GM23338 (cell line): ENCODE results near the gene CCDC92.

Source experiments
- CREB1 ChIP-seq: fragments of 250-450 bp; sonication (Bioruptor Pico); IDR thresholded peaks from 2 replicates; pipeline ENCODE4 v1.5.0; 2020; ENCODE audit warnings: low read depth, mild to moderate bottlenecking, moderate library complexity
- EZH2 ChIP-seq: fragments of 200-600 bp; sonication (generic); IDR thresholded peaks from one replicate; pipeline ENCODE4 v1.8.0; 2017; ENCODE audit warnings: antibody characterized with exemption, mild to moderate bottlenecking, low read depth; ENCODE audit not compliant: unreplicated experiment
- EZH2phosphoT487 ChIP-seq: fragments of 200-600 bp; sonication (generic); IDR thresholded peaks from one replicate; pipeline ENCODE4 v1.8.1; 2018; ENCODE audit warnings: antibody characterized with exemption; ENCODE audit not compliant: unreplicated experiment
- NANOG ChIP-seq: IDR thresholded peaks from 2 replicates; pipeline ENCODE4 v1.6.1; 2016; ENCODE audit warnings: antibody characterized with exemption, borderline replicate concordance
- POLR2AphosphoS5 ChIP-seq: IDR thresholded peaks from 2 replicates; pipeline ENCODE4 v1.6.1; 2016; ENCODE audit warnings: antibody characterized with exemption, low read depth
- TF ChIP-seq, protein P1 (sequence below), 2 experiments: fragments of 200-600 bp in 1 of 2; sonication (generic) in 1 of 2; conservative IDR thresholded peaks; 2 replicates each; pipeline versions ENCODE4 v1.5.1 to v1.6.1; 2016 to 2017; ENCODE audit warnings: antibody characterized with exemption in 2 of 2, low read depth in 2 of 2, mild to moderate bottlenecking in 2 of 2, moderate library complexity in 1 of 2
- TF ChIP-seq, protein P2 (sequence below): IDR thresholded peaks from one replicate; pipeline ENCODE4 v1.6.1; 2018; ENCODE audit warnings: antibody characterized with exemption; ENCODE audit not compliant: unreplicated experiment

DNA sequence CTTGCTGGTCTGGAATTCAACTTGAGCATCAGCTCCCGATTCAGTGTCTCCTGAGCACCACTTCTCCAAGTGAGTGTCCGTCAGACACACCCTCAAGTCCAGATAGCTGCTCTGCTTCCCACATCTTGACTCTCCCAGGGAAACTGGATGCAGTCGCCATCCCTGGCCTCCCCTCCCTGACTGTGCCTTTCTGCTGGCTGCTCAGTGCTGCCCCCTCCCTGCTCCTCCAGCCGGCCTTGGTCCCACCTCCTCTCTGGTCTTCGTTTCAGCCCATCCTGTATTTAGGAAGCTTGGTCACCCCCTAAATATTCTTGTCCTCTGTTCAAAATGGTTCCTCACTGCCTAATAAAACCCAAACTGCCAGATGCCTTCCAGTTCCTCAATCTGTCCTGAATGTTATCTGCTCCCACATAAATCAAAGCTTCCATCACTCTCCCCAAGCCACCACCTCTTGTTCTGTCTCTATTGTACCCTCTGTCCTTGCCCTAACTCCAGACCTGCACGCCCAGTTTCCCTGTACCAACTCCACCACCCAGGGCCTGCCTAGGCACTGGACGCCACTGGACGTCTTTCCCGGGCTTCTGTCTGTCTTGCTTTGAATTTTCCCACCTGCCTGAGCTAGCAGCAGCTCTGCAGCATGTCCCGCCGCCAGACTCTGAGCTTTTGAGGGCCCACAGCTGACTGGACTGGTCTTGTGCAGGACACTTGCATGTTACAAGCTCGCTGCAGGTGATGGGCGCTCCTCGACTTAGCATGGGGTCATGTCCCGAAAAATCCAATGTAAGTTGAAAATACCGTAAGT is 33.8 kb downstream of the CCDC92 start:
- no peak for TF ChIP-seq POLR2AphosphoS5
- TF ChIP-seq, protein P1, sequence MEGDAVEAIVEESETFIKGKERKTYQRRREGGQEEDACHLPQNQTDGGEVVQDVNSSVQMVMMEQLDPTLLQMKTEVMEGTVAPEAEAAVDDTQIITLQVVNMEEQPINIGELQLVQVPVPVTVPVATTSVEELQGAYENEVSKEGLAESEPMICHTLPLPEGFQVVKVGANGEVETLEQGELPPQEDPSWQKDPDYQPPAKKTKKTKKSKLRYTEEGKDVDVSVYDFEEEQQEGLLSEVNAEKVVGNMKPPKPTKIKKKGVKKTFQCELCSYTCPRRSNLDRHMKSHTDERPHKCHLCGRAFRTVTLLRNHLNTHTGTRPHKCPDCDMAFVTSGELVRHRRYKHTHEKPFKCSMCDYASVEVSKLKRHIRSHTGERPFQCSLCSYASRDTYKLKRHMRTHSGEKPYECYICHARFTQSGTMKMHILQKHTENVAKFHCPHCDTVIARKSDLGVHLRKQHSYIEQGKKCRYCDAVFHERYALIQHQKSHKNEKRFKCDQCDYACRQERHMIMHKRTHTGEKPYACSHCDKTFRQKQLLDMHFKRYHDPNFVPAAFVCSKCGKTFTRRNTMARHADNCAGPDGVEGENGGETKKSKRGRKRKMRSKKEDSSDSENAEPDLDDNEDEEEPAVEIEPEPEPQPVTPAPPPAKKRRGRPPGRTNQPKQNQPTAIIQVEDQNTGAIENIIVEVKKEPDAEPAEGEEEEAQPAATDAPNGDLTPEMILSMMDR (conservative IDR thresholded peaks at IDR 0.05; ENCODE audit: low read depth in 2 of 2): peak; percentile 69 to 86
- TF ChIP-seq EZH2phosphoT487: no peak
- TF ChIP-seq, protein P2, sequence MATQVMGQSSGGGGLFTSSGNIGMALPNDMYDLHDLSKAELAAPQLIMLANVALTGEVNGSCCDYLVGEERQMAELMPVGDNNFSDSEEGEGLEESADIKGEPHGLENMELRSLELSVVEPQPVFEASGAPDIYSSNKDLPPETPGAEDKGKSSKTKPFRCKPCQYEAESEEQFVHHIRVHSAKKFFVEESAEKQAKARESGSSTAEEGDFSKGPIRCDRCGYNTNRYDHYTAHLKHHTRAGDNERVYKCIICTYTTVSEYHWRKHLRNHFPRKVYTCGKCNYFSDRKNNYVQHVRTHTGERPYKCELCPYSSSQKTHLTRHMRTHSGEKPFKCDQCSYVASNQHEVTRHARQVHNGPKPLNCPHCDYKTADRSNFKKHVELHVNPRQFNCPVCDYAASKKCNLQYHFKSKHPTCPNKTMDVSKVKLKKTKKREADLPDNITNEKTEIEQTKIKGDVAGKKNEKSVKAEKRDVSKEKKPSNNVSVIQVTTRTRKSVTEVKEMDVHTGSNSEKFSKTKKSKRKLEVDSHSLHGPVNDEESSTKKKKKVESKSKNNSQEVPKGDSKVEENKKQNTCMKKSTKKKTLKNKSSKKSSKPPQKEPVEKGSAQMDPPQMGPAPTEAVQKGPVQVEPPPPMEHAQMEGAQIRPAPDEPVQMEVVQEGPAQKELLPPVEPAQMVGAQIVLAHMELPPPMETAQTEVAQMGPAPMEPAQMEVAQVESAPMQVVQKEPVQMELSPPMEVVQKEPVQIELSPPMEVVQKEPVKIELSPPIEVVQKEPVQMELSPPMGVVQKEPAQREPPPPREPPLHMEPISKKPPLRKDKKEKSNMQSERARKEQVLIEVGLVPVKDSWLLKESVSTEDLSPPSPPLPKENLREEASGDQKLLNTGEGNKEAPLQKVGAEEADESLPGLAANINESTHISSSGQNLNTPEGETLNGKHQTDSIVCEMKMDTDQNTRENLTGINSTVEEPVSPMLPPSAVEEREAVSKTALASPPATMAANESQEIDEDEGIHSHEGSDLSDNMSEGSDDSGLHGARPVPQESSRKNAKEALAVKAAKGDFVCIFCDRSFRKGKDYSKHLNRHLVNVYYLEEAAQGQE: no peak
- TF ChIP-seq EZH2: no peak
- TF ChIP-seq NANOG: no peak
- no peak for TF ChIP-seq CREB1
